SK-N-SH (cell line): ENCODE measurements around the gene ADGRL3. TPM values are rescaled to one million over a fixed set of nuclear protein-coding genes. Genes with fewer than 3 reads are reported as not detected.

ENCODE experiments used
- CTCF ChIA-PET: fragments of 300-600, 350-600 bp; formaldehyde crosslinking; extraction: SDS; loops from one replicate; lab custom pipeline; 2021; lab: Yijun Ruan, JAX
- POLR2A ChIA-PET: fragments of 350-600 bp; sonication (Branson Sonifier 250); formaldehyde crosslinking; extraction: SDS; loops from one replicate; lab custom pipeline; 2020; ENCODE audit warnings: antibody characterized with exemption, inconsistent platforms; lab: Yijun Ruan, JAX
- DNase-seq: peaks from one replicate; pipeline ENCODE4 v3.0.0; 2012
- H2AFZ ChIP-seq: fragments of 200-600 bp; sonication (generic); 2 replicates; pipeline ENCODE4 v1.8.1; 2016; ENCODE audit warnings: antibody characterized with exemption, mild to moderate bottlenecking, low read depth
- H3F3A ChIP-seq: fragments of 200-600 bp; sonication (generic); replicated peaks from 2 replicates; pipeline ENCODE3; 2016; ENCODE audit warnings: antibody characterized with exemption, mild to moderate bottlenecking; ENCODE audit not compliant: insufficient read depth
- H3K27ac ChIP-seq, 2 experiments: fragments of 200-500 bp in 1 of 2; fragments of 200-600 bp in 1 of 2; sonication (Bioruptor generic) in 1 of 2; sonication (generic), shearing (Covaris generic) in 1 of 2; 2 replicates each; pipeline versions ENCODE4 v1.5.1 to v1.6.1; 2014 to 2016; ENCODE audit warnings: low read depth in 2 of 2, inconsistent platforms in 1 of 2, low read length in 1 of 2, mild to moderate bottlenecking in 1 of 2, mixed read lengths in 1 of 2
- H3K27me3 ChIP-seq: fragments of 200-600 bp; sonication (generic), shearing (Covaris generic); 2 replicates; pipeline ENCODE4 v1.6.1; 2016; ENCODE audit warnings: mixed run types; ENCODE audit not compliant: insufficient read depth
- H3K36me3 ChIP-seq, 2 experiments: fragments of 200-500 bp in 1 of 2; fragments of 200-600 bp in 1 of 2; sonication (Bioruptor generic) in 1 of 2; sonication (generic) in 1 of 2; replicated peaks in 1 of 2; 2 replicates each; pipeline versions ENCODE3 to v1.5.1; 2014 to 2016; ENCODE audit warnings: low read length in 1 of 2, mild to moderate bottlenecking in 1 of 2; ENCODE audit not compliant: insufficient read depth in 2 of 2, control insufficient read depth in 1 of 2
- H3K4me1 ChIP-seq, 2 experiments: fragments of 200-500 bp in 1 of 2; fragments of 200-600 bp in 1 of 2; sonication (Bioruptor generic) in 1 of 2; sonication (generic), shearing (Covaris generic) in 1 of 2; 2 replicates each; pipeline versions ENCODE4 v1.5.1 to v1.6.1; 2014 to 2016; ENCODE audit warnings: low read depth in 1 of 2, low read length in 1 of 2, mixed run types in 1 of 2; ENCODE audit not compliant: insufficient read depth in 2 of 2, control insufficient read depth in 1 of 2
- H3K4me2 ChIP-seq: fragments of 200-600 bp; sonication (generic), shearing (Covaris generic); 2 replicates; pipeline ENCODE4 v1.6.1; 2017; ENCODE audit warnings: mixed run types
- H3K4me3 ChIP-seq, 2 experiments: fragments of 200-500 bp in 1 of 2; fragments of 200-600 bp in 1 of 2; sonication (Bioruptor generic) in 1 of 2; sonication (generic), shearing (Covaris generic) in 1 of 2; 2 replicates each; pipeline versions ENCODE4 v1.5.1 to v1.8.1; 2014 to 2016; ENCODE audit warnings: low read depth in 2 of 2, inconsistent platforms in 1 of 2, low read length in 1 of 2, mild to moderate bottlenecking in 1 of 2, mixed read lengths in 1 of 2, moderate library complexity in 1 of 2
- H3K79me2 ChIP-seq: fragments of 200-600 bp; sonication (generic); 2 replicates; pipeline ENCODE4 v1.8.1; 2017; ENCODE audit warnings: mild to moderate bottlenecking; ENCODE audit not compliant: insufficient read depth
- H3K9ac ChIP-seq: fragments of 200-600 bp; sonication (generic); 2 replicates; pipeline ENCODE4 v1.6.1; 2017; ENCODE audit warnings: mixed run types
- H3K9me2 ChIP-seq: fragments of 200-600 bp; sonication (generic); 2 replicates; pipeline ENCODE4 v1.6.1; 2017; ENCODE audit warnings: mixed run types
- H3K9me3 ChIP-seq: fragments of 200-600 bp; sonication (generic); 2 replicates; pipeline ENCODE4 v1.6.1; 2017; ENCODE audit warnings: mixed run types, mild to moderate bottlenecking, moderate library complexity
- H4K20me1 ChIP-seq: fragments of 200-600 bp; sonication (generic); 2 replicates; pipeline ENCODE4 v1.6.1; 2017; ENCODE audit warnings: mild to moderate bottlenecking, mixed run types; ENCODE audit not compliant: insufficient read depth
- CHD2 ChIP-seq: fragments of 150-350 bp; IDR thresholded peaks from 2 replicates; pipeline ENCODE4 v1.6.1; 2018; ENCODE audit warnings: low read length; ENCODE audit not compliant: partially characterized antibody
- ELF1 ChIP-seq: IDR thresholded peaks from 2 replicates; pipeline ENCODE4 v1.4.0; 2012
- FOXJ3 ChIP-seq: sonication (generic); formaldehyde crosslinking; IDR thresholded peaks from 2 replicates; pipeline ENCODE4 v1.5.1; 2020; ENCODE audit warnings: mild to moderate bottlenecking, missing genetic modification reagents
- GABPA ChIP-seq: IDR thresholded peaks from 2 replicates; pipeline ENCODE4 v1.4.0; 2012; ENCODE audit warnings: low read depth, mild to moderate bottlenecking
- GATA2 ChIP-seq: sonication (generic); formaldehyde crosslinking; IDR thresholded peaks from 2 replicates; pipeline ENCODE4 v1.5.0; 2020; ENCODE audit warnings: mild to moderate bottlenecking, missing genetic modification reagents
- MEF2A ChIP-seq: IDR thresholded peaks from 2 replicates; pipeline ENCODE4 v1.4.0; 2012; ENCODE audit warnings: low read depth, borderline replicate concordance
- PBX3 ChIP-seq: IDR thresholded peaks from 2 replicates; pipeline ENCODE4; 2012
- RXRA ChIP-seq: IDR thresholded peaks from 2 replicates; pipeline ENCODE4 v1.4.0; 2012; ENCODE audit warnings: low read depth, mild to moderate bottlenecking, borderline replicate concordance
- TAF1 ChIP-seq: IDR thresholded peaks from 2 replicates; pipeline ENCODE4 v1.6.1; 2012; ENCODE audit warnings: low read depth, mild to moderate bottlenecking, low read length, moderate library complexity, borderline replicate concordance
- TEAD4 ChIP-seq: IDR thresholded peaks from 2 replicates; pipeline ENCODE4 v1.4.0; 2012; ENCODE audit warnings: mild to moderate bottlenecking, borderline replicate concordance; ENCODE audit not compliant: insufficient read depth
- ZBTB33 ChIP-seq: IDR thresholded peaks from 2 replicates; pipeline ENCODE4 v1.4.0; 2012; ENCODE audit warnings: low read depth, borderline replicate concordance
- WGBS: methylation state at CpG from one replicate; pipeline ENCODE4 v1.1.6; 2017; ENCODE audit warnings: low lambda C conversion rate; 5-methylcytosine and 5-hydroxymethylcytosine counted together
- polyA plus RNA-seq, 3 experiments: library from polyadenylated mRNA; depleted of rRNA; stranded (reverse); fragments of >200 nt; gene quantifications; 2 replicates each; pipeline ENCODE4 v1.2.3, GENCODE V29; 2012
- TF ChIP-seq, protein P1 (sequence below): IDR thresholded peaks from 2 replicates; pipeline ENCODE4 v1.4.0; 2012; ENCODE audit warnings: low read depth
- TF ChIP-seq, protein P2 (sequence below): fragments of 150-350 bp; IDR thresholded peaks from 2 replicates; pipeline ENCODE4 v1.6.1; 2016; ENCODE audit warnings: mild to moderate bottlenecking, low read depth, low read length

The ADGRL3 gene
- polyA plus RNA-seq, 1 of the 3 experiments (the other 2 are of a cell fraction), result 0.03 TPM

GRCh38 chr4:61923179-61923578 lies 723.1 kb downstream of the ADGRL3 start:
- Histone ChIP-seq H4K20me1 (no peaks in the 10 kb centered on the region), H3K4me3 (no peak overlapping the region), H3F3A (no peaks in the 10 kb centered on the region), H3K4me1 (no peaks in the 10 kb centered on the region), H3K9me2 (no peaks in the 10 kb centered on the region), H3K27ac (no peak overlapping the region), H3K9me3 (no peaks in the 10 kb centered on the region), H3K79me2 (no peaks in the 10 kb centered on the region), H3K9ac (no peak overlapping the region), H3K36me3 (no peaks in the 10 kb centered on the region), H3K27me3 (no peaks in the 10 kb centered on the region), H3K4me2 (no peak overlapping the region), H2AFZ (no peak overlapping the region)
- CTCF ChIA-PET, result interaction anchor here (0.9 kb wide), 1 partner anchor 12 kb away, joined by 3 read pairs; no protein-coding TSS in a partner anchor
- POLR2A ChIA-PET, result no interaction called here
- WGBS, result 34% methylated on average over 3 of the region's 3 CpGs
- no peak for TF ChIP-seq TAF1
- TF ChIP-seq FOXJ3 (CRISPR knock-in tag), result no peak
- no peak for TF ChIP-seq CHD2
- TF ChIP-seq, protein P1, sequence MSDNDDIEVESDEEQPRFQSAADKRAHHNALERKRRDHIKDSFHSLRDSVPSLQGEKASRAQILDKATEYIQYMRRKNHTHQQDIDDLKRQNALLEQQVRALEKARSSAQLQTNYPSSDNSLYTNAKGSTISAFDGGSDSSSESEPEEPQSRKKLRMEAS, result no peak
- TF ChIP-seq GABPA, result no peak
- no peak for TF ChIP-seq MEF2A
- no peak for TF ChIP-seq RXRA
- TF ChIP-seq PBX3, result no peak
- DNase-seq, result no peak

GRCh38 chr4:61924131-61924530 lies 724.0 kb downstream of the ADGRL3 start:
- H3K9me2 ChIP-seq, result no peaks in the 10 kb centered on the region
- H3K4me3 ChIP-seq, result no peak overlapping the region
- no peaks in the 10 kb centered on the region for H3K36me3 ChIP-seq
- H3K27ac ChIP-seq, result no peak overlapping the region
- CTCF ChIA-PET, result interaction anchor here (0.9 kb wide), 1 partner anchor 11 kb away, joined by 3 read pairs; no protein-coding TSS in a partner anchor
- 71% methylated on average over 1 of the region's 1 CpG for WGBS
- H3K79me2 ChIP-seq, result no peaks in the 10 kb centered on the region
- H3K4me1 ChIP-seq, result no peaks in the 10 kb centered on the region
- H3K4me2 ChIP-seq, result no peak overlapping the region
- H4K20me1 ChIP-seq, result no peaks in the 10 kb centered on the region
- POLR2A ChIA-PET, result no interaction called here
- no peak for TF ChIP-seq CHD2
- TF ChIP-seq ZBTB33, result no peak
- TF ChIP-seq ELF1, result no peak
- TF ChIP-seq GATA2, result no peak
- TF ChIP-seq, protein P2, sequence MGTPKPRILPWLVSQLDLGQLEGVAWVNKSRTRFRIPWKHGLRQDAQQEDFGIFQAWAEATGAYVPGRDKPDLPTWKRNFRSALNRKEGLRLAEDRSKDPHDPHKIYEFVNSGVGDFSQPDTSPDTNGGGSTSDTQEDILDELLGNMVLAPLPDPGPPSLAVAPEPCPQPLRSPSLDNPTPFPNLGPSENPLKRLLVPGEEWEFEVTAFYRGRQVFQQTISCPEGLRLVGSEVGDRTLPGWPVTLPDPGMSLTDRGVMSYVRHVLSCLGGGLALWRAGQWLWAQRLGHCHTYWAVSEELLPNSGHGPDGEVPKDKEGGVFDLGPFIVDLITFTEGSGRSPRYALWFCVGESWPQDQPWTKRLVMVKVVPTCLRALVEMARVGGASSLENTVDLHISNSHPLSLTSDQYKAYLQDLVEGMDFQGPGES, result no peak
- no peak for TF ChIP-seq MEF2A
- TF ChIP-seq TEAD4, result no peak
- no peak overlapping the region for H3K9ac ChIP-seq
- no peaks in the 10 kb centered on the region for H3K27me3 ChIP-seq
- no peaks in the 10 kb centered on the region for H3K9me3 ChIP-seq
- no peaks in the 10 kb centered on the region for H3F3A ChIP-seq
- no peak for DNase-seq
- no peak overlapping the region for H2AFZ ChIP-seq
